ENCODE results near the gene TST. TPM values are rescaled to one million over a fixed set of nuclear protein-coding genes. Genes with fewer than 3 reads are reported as not detected.

TST gene
- total and polyA plus RNA-seq, 9 of the 15 experiments (the other 6 are each of a cell fraction or from before 2014, with no cell fraction given): 1.4 to 26.9 (median 12.4) TPM

DNA sequence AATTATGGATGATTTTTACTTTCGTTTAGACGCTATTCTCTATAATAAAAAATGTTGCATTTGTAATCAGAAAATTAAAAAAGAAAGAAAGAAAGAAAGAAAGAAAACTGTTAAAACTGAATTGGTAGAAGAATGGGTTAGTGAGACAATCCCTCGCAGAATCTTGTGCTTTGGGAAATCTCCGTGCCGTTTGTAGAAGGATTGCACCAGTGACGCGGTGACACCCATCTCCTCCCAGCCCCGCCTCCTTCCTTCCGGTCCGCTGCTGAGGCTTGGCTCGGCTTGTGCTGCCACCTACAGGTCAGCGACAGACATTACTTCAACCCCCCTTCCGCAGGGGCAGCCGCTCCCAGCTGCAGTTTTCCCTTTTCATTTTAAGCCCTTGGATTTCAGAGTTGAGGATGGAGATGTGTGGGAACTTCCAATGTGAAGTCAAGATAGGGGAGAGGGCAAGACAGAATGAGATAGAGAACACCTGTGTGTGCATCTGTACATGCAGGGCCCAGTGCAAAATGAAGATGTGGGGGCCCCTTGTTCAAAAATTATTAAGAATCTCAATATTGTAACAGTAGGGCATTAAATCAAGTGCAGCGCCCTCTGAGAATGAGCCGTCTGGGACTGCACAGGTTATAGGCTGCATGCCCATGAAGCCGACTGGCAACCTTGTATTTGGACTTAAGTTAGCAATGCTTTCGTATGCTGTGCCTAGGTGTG is 41.1 kb downstream of the TST start (continued):
- TF ChIP-seq, protein P1, sequence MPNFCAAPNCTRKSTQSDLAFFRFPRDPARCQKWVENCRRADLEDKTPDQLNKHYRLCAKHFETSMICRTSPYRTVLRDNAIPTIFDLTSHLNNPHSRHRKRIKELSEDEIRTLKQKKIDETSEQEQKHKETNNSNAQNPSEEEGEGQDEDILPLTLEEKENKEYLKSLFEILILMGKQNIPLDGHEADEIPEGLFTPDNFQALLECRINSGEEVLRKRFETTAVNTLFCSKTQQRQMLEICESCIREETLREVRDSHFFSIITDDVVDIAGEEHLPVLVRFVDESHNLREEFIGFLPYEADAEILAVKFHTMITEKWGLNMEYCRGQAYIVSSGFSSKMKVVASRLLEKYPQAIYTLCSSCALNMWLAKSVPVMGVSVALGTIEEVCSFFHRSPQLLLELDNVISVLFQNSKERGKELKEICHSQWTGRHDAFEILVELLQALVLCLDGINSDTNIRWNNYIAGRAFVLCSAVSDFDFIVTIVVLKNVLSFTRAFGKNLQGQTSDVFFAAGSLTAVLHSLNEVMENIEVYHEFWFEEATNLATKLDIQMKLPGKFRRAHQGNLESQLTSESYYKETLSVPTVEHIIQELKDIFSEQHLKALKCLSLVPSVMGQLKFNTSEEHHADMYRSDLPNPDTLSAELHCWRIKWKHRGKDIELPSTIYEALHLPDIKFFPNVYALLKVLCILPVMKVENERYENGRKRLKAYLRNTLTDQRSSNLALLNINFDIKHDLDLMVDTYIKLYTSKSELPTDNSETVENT (CRISPR knock-in tag; IDR thresholded peaks at IDR 0.05): no peak
- TF ChIP-seq ZNF717 (CRISPR knock-in tag; IDR thresholded peaks at IDR 0.05) (no peak), NR3C1 (CRISPR knock-in tag; IDR thresholded peaks at IDR 0.05) (no peak), SAP30 (IDR thresholded peaks at IDR 0.05; ENCODE audit: borderline replicate concordance, insufficient read depth, low read depth, low read length, poor library complexity, severe bottlenecking) (no peak), HEY1 (CRISPR knock-in tag; IDR thresholded peaks at IDR 0.05; ENCODE audit: borderline replicate concordance) (no peak), SMAD3 (CRISPR knock-in tag; conservative IDR thresholded peaks at IDR 0.05) (no peak), ZNF347 (CRISPR knock-in tag; IDR thresholded peaks at IDR 0.05; ENCODE audit: low read depth) (no peak), SIRT6 (IDR thresholded peaks at IDR 0.05; ENCODE audit: low read depth, low read length) (no peak), ZNF696 (CRISPR knock-in tag; conservative IDR thresholded peaks at IDR 0.05) (no peak), ZNF3 (CRISPR knock-in tag; IDR thresholded peaks at IDR 0.05) (no peak), TBL1XR1 (IDR thresholded peaks at IDR 0.05; ENCODE audit: low read length in 2 of 2) (no peak), MAFG (tag; conservative IDR thresholded peaks at IDR 0.05) (no peak), HDAC2 (IDR thresholded peaks at IDR 0.05) (no peak), MTA3 (IDR thresholded peaks at IDR 0.05; ENCODE audit: borderline replicate concordance) (no peak), KLF16 (IDR thresholded peaks at IDR 0.05) (0 out of 2 replicates have a peak, but pooled peaks have one; percentile 12), ZC3H11A (IDR thresholded peaks at IDR 0.05; ENCODE audit: low read depth, low read length) (no peak), TRIM28 (IDR thresholded peaks at IDR 0.05) (no peak), ZNF165 (CRISPR knock-in tag; IDR thresholded peaks at IDR 0.05; ENCODE audit: borderline replicate concordance) (no peak)
- TF ChIP-seq, protein P2, sequence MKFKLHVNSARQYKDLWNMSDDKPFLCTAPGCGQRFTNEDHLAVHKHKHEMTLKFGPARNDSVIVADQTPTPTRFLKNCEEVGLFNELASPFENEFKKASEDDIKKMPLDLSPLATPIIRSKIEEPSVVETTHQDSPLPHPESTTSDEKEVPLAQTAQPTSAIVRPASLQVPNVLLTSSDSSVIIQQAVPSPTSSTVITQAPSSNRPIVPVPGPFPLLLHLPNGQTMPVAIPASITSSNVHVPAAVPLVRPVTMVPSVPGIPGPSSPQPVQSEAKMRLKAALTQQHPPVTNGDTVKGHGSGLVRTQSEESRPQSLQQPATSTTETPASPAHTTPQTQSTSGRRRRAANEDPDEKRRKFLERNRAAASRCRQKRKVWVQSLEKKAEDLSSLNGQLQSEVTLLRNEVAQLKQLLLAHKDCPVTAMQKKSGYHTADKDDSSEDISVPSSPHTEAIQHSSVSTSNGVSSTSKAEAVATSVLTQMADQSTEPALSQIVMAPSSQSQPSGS (CRISPR knock-in tag; IDR thresholded peaks at IDR 0.05): no peak
- TF ChIP-seq, protein P3, sequence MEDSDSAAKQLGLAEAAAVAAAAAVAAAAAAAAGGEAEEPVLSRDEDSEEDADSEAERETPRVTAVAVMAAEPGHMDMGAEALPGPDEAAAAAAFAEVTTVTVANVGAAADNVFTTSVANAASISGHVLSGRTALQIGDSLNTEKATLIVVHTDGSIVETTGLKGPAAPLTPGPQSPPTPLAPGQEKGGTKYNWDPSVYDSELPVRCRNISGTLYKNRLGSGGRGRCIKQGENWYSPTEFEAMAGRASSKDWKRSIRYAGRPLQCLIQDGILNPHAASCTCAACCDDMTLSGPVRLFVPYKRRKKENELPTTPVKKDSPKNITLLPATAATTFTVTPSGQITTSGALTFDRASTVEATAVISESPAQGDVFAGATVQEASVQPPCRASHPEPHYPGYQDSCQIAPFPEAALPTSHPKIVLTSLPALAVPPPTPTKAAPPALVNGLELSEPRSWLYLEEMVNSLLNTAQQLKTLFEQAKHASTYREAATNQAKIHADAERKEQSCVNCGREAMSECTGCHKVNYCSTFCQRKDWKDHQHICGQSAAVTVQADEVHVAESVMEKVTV (CRISPR knock-in tag; IDR thresholded peaks at IDR 0.05): peak; percentile 56
- TF ChIP-seq, protein P4, sequence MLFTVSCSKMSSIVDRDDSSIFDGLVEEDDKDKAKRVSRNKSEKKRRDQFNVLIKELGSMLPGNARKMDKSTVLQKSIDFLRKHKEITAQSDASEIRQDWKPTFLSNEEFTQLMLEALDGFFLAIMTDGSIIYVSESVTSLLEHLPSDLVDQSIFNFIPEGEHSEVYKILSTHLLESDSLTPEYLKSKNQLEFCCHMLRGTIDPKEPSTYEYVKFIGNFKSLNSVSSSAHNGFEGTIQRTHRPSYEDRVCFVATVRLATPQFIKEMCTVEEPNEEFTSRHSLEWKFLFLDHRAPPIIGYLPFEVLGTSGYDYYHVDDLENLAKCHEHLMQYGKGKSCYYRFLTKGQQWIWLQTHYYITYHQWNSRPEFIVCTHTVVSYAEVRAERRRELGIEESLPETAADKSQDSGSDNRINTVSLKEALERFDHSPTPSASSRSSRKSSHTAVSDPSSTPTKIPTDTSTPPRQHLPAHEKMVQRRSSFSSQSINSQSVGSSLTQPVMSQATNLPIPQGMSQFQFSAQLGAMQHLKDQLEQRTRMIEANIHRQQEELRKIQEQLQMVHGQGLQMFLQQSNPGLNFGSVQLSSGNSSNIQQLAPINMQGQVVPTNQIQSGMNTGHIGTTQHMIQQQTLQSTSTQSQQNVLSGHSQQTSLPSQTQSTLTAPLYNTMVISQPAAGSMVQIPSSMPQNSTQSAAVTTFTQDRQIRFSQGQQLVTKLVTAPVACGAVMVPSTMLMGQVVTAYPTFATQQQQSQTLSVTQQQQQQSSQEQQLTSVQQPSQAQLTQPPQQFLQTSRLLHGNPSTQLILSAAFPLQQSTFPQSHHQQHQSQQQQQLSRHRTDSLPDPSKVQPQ (CRISPR knock-in tag; IDR thresholded peaks at IDR 0.05; ENCODE audit: borderline replicate concordance): no peak

Measured in K562 (cell line).